Astrocyte (in vitro differentiated cells and primary cell): ENCODE data around the gene REEP1. TPM values are rescaled to one million over a fixed set of nuclear protein-coding genes. Genes with fewer than 3 reads are reported as not detected.
A peak's percentile ranks its signal among the peaks of the same experiment; 100 is the strongest.

Experiments used
- DNase-seq: peaks from one replicate; pipeline ENCODE4 v3.0.0-alpha.2; 2010; ENCODE audit warnings: low read depth
- FAIRE-seq: peaks from 2 replicates; lab custom pipeline; 2011; peaks lifted over from hg19 to GRCh38; lab: Jason Lieb, UNC
- H2AFZ ChIP-seq: 2 replicates; pipeline ENCODE4 v1.6.0; 2012; ENCODE audit warnings: low read depth, low read length, inconsistent platforms
- H3K27ac ChIP-seq: 2 replicates; pipeline ENCODE4 v1.5.1; 2011; ENCODE audit warnings: low read depth, low read length, inconsistent platforms
- H3K27me3 ChIP-seq: 2 replicates; pipeline ENCODE4 v1.6.0; 2011; ENCODE audit warnings: low read length, inconsistent platforms; ENCODE audit not compliant: insufficient read depth
- H3K36me3 ChIP-seq: 2 replicates; pipeline ENCODE4 v1.5.1; 2011; ENCODE audit warnings: low read length, inconsistent platforms; ENCODE audit not compliant: insufficient read depth
- H3K4me1 ChIP-seq: 2 replicates; pipeline ENCODE4 v1.5.1; 2011; ENCODE audit warnings: low read length, inconsistent platforms; ENCODE audit not compliant: insufficient read depth
- H3K4me2 ChIP-seq: 2 replicates; pipeline ENCODE4 v1.6.0; 2012; ENCODE audit warnings: low read length, inconsistent platforms
- H3K4me3 ChIP-seq: 2 replicates; pipeline ENCODE4 v1.5.1; 2011; ENCODE audit warnings: low read depth, mild to moderate bottlenecking, low read length, inconsistent platforms; ENCODE audit not compliant: insufficient read depth
- H3K79me2 ChIP-seq: 2 replicates; pipeline ENCODE4 v1.6.0; 2012; ENCODE audit warnings: mild to moderate bottlenecking, low read length, inconsistent platforms; ENCODE audit not compliant: insufficient read depth
- H3K9ac ChIP-seq: 2 replicates; pipeline ENCODE4 v1.6.0; 2012; ENCODE audit warnings: mild to moderate bottlenecking, low read length, inconsistent platforms
- H3K9me3 ChIP-seq: 2 replicates; pipeline ENCODE4 v1.5.1; 2012; ENCODE audit warnings: low read depth, mild to moderate bottlenecking, low read length, inconsistent platforms; ENCODE audit not compliant: insufficient read depth
- H4K20me1 ChIP-seq: 2 replicates; pipeline ENCODE4 v1.6.0; 2012; ENCODE audit warnings: low read length, inconsistent platforms; ENCODE audit not compliant: insufficient read depth
- H3K27ac Mint-ChIP-seq: one replicate; pipeline ENCODE4 v1.8.0; 2021; ENCODE audit warnings: mild to moderate bottlenecking, mixed read lengths; ENCODE audit not compliant: unreplicated experiment
- H3K27me3 Mint-ChIP-seq: one replicate; pipeline ENCODE4 v1.8.0; 2021; ENCODE audit warnings: low read depth, mixed read lengths; ENCODE audit not compliant: unreplicated experiment
- H3K36me3 Mint-ChIP-seq: one replicate; pipeline ENCODE4 v1.8.0; 2021; ENCODE audit warnings: low read depth, mixed read lengths; ENCODE audit not compliant: unreplicated experiment
- H3K4me1 Mint-ChIP-seq: one replicate; pipeline ENCODE4 v1.8.0; 2021; ENCODE audit warnings: low read depth, mixed read lengths; ENCODE audit not compliant: unreplicated experiment
- H3K4me3 Mint-ChIP-seq: one replicate; pipeline ENCODE4 v1.8.0; 2021; ENCODE audit warnings: mild to moderate bottlenecking, moderate library complexity, mixed read lengths; ENCODE audit not compliant: unreplicated experiment
- H3K9me3 Mint-ChIP-seq: one replicate; pipeline ENCODE4 v1.8.0; 2021; ENCODE audit warnings: mild to moderate bottlenecking, mixed read lengths; ENCODE audit not compliant: unreplicated experiment
- CTCF ChIP-seq: IDR thresholded peaks from 2 replicates; pipeline ENCODE4 v1.5.1; 2011; ENCODE audit warnings: low read depth, mild to moderate bottlenecking, inconsistent platforms, low read length, moderate library complexity; ENCODE audit not compliant: insufficient read depth
- EZH2 ChIP-seq: IDR thresholded peaks from 2 replicates; pipeline ENCODE4 v1.6.1; 2012; ENCODE audit warnings: mild to moderate bottlenecking, low read length, inconsistent platforms; ENCODE audit not compliant: insufficient read depth
- total RNA-seq: library from RNA; stranded (reverse); gene quantifications from 2 replicates; pipeline ENCODE4 v1.2.1, GENCODE V29; 2021

Gene REEP1
- total RNA-seq, 1 donor from 2014 or later, result 0.61 TPM

- Mint-ChIP-seq H3K36me3 (no peaks in the 10 kb centered on the region), H3K27me3 (peaks cover 11% of the 10 kb centered on the region), H3K4me1 (peaks cover 10% of the 10 kb centered on the region), H3K27ac (no peak overlapping the region), H3K9me3 (no peaks in the 10 kb centered on the region), H3K4me3 (no peak overlapping the region)
- H2AFZ ChIP-seq, result no peak overlapping the region
- no peak overlapping the region for H3K4me2 ChIP-seq
- no peak overlapping the region for H3K4me3 ChIP-seq
- no peaks in the 10 kb centered on the region for H3K36me3 ChIP-seq
- no peak overlapping the region for H3K27ac ChIP-seq
- FAIRE-seq (no peak), DNase-seq (no peak)
- H4K20me1 ChIP-seq, result no peaks in the 10 kb centered on the region
- peaks cover 6% of the 10 kb centered on the region for H3K27me3 ChIP-seq
- H3K9ac ChIP-seq, result no peak overlapping the region
- H3K79me2 ChIP-seq, result no peaks in the 10 kb centered on the region
- TF ChIP-seq CTCF (no peak), EZH2 (no peak)
- no peaks in the 10 kb centered on the region for H3K9me3 ChIP-seq
- no peaks in the 10 kb centered on the region for H3K4me1 ChIP-seq
Observed at GRCh38 chr2:86297382-86298147, 39.9 kb downstream of the REEP1 start.

DNA sequence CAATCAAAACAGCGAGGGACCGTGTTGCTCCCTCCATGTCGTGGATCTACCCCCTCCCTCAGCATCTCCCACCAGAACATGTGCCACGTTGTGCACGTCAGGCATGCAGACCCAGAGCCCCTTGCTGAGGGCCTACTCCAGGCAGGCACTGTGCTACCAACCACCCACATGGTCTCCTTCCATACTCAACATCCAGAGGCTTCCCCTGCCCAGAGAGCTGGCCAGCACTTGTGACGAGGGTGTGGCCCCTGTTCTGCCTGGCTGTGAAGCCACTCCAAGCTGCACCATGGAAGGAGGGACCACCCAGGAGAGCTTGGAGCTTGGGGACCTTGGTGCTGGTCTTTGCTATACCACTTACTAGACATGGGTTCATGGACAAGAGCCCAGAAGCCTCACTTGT lies 40.5 kb downstream of the REEP1 start:
- FAIRE-seq (no peak), DNase-seq (no peak)
- Histone ChIP-seq H3K36me3 (no peaks in the 10 kb centered on the region), H3K4me3 (no peak overlapping the region), H2AFZ (no peak overlapping the region), H3K9ac (no peak overlapping the region), H3K27me3 (peaks cover 6% of the 10 kb centered on the region), H3K4me1 (no peaks in the 10 kb centered on the region), H3K4me2 (no peak overlapping the region), H3K9me3 (no peaks in the 10 kb centered on the region), H4K20me1 (no peaks in the 10 kb centered on the region), H3K27ac (no peak overlapping the region), H3K79me2 (no peaks in the 10 kb centered on the region)
- no peaks in the 10 kb centered on the region for H3K36me3 Mint-ChIP-seq
- no peak for TF ChIP-seq EZH2
- no peak for TF ChIP-seq CTCF
- H3K27ac Mint-ChIP-seq, result peak overlapping the region; percentile 29
- H3K9me3 Mint-ChIP-seq, result no peaks in the 10 kb centered on the region
- no peak overlapping the region for H3K4me3 Mint-ChIP-seq
- peaks cover 12% of the 10 kb centered on the region for H3K27me3 Mint-ChIP-seq
- H3K4me1 Mint-ChIP-seq, result peaks cover 9% of the 10 kb centered on the region

DNA sequence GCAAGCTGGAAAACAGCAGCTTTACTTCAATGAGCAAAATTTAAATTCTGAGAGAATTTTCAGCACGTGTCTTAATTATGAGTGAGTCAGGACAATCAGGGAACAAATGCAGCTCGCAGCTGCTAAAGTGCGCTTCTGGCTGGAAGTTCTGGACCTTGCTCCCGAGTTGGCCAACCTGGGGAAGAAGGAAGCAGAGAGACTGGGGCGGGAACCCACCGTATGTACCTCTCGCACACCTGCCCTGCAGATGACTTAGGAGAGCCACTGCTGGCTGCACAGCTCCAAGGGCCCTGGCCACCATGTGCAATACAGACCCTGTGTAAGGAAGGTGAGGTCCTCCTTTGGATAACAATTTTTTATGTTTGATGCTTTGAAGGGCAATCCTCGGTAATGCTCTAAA lies 42.4 kb downstream of the REEP1 start:
- H3K4me1 Mint-ChIP-seq, result peaks cover 3% of the 10 kb centered on the region

More for the DNA sequence above, 42.4 kb downstream of the REEP1 start:
- Histone ChIP-seq H3K4me2 (no peak overlapping the region), H3K27me3 (peaks cover 17% of the 10 kb centered on the region), H3K4me3 (no peak overlapping the region), H3K27ac (no peak overlapping the region), H3K9ac (no peak overlapping the region), H3K79me2 (no peaks in the 10 kb centered on the region), H3K36me3 (no peaks in the 10 kb centered on the region), H3K4me1 (no peaks in the 10 kb centered on the region), H2AFZ (no peak overlapping the region), H4K20me1 (no peaks in the 10 kb centered on the region), H3K9me3 (no peaks in the 10 kb centered on the region)
- peaks cover 19% of the 10 kb centered on the region for H3K27me3 Mint-ChIP-seq
- no peak overlapping the region for H3K4me3 Mint-ChIP-seq
- FAIRE-seq (no peak), DNase-seq (no peak)
- H3K27ac Mint-ChIP-seq, result no peak overlapping the region
- no peaks in the 10 kb centered on the region for H3K36me3 Mint-ChIP-seq
- TF ChIP-seq CTCF (no peak), EZH2 (no peak)
- H3K9me3 Mint-ChIP-seq, result no peaks in the 10 kb centered on the region
